CD4-positive, CD25-positive, alpha-beta regulatory T cell (primary cell): ENCODE results near the gene ABCA7. TPM values are rescaled to one million over a fixed set of nuclear protein-coding genes. Genes with fewer than 3 reads are reported as not detected.

Experiments
- ATAC-seq, 2 donors: fragments of 150-1000 bp; cut with Tn5 transposase; one replicate each; pipeline ENCODE4 v1.10.0; 2021; ENCODE audit warnings: low read depth in 2 of 2, moderate number of reproducible peaks in 2 of 2, moderate library complexity in 1 of 2
- DNase-seq, 3 donors: peaks; one replicate each; pipeline versions ENCODE4 v3.0.0 to v3.0.0-alpha.2; 2012 to 2022; ENCODE audit warnings: mixed read lengths in 1 of 3
- H3K27ac ChIP-seq: one replicate; pipeline ENCODE4 v1.7.0; 2013; ENCODE audit warnings: mild to moderate bottlenecking, low read length; ENCODE audit not compliant: insufficient read depth, poor library complexity, severe bottlenecking
- H3K27me3 ChIP-seq: one replicate; pipeline ENCODE4 v1.7.0; 2013; ENCODE audit warnings: low read length; ENCODE audit not compliant: control insufficient read depth, insufficient read depth
- H3K36me3 ChIP-seq: one replicate; pipeline ENCODE4 v1.7.0; 2013; ENCODE audit warnings: mild to moderate bottlenecking, low read length, moderate library complexity; ENCODE audit not compliant: control insufficient read depth, insufficient read depth
- H3K4me1 ChIP-seq: 2 replicates; pipeline ENCODE4 v1.7.0; 2013; ENCODE audit warnings: mild to moderate bottlenecking, low read length; ENCODE audit not compliant: insufficient read depth, control insufficient read depth, poor library complexity, severe bottlenecking
- H3K4me3 ChIP-seq: one replicate; pipeline ENCODE4 v1.7.0; 2013; ENCODE audit warnings: low read depth, mild to moderate bottlenecking, low read length, moderate library complexity
- H3K9me3 ChIP-seq, 2 experiments: 1 replicate in 1 of 2; 2 replicates in 1 of 2; pipeline ENCODE4 v1.7.0; 2013; ENCODE audit warnings: low read length in 2 of 2, mild to moderate bottlenecking in 1 of 2, moderate library complexity in 1 of 2; ENCODE audit not compliant: control insufficient read depth in 2 of 2
- H3K27ac Mint-ChIP-seq, 3 donors: one replicate each; pipeline ENCODE4 v1.8.0; 2020 to 2022; ENCODE audit warnings: mild to moderate bottlenecking in 3 of 3, mixed read lengths in 3 of 3, moderate library complexity in 2 of 3
- H3K27me3 Mint-ChIP-seq: one replicate; pipeline ENCODE4 v1.8.0; 2022; ENCODE audit warnings: mild to moderate bottlenecking, mixed read lengths
- H3K36me3 Mint-ChIP-seq: one replicate; pipeline ENCODE4 v1.8.0; 2020; ENCODE audit warnings: mixed read lengths
- H3K4me1 Mint-ChIP-seq, 4 donors: one replicate each; pipeline ENCODE4 v1.8.0; 2020 to 2022; ENCODE audit warnings: mixed read lengths in 4 of 4, mild to moderate bottlenecking in 1 of 4
- H3K4me3 Mint-ChIP-seq, 4 donors: one replicate each; pipeline ENCODE4 v1.8.0; 2020 to 2022; ENCODE audit warnings: mild to moderate bottlenecking in 4 of 4, mixed read lengths in 4 of 4, moderate library complexity in 3 of 4
- H3K9me3 Mint-ChIP-seq, 7 donors: one replicate each; pipeline ENCODE4 v1.8.0; 2020 to 2022; ENCODE audit warnings: mixed read lengths in 7 of 7, mild to moderate bottlenecking in 3 of 7, moderate library complexity in 2 of 7
- polyA plus RNA-seq, 4 donors: library from polyadenylated mRNA; unstranded; fragments of 300-500 nt; fragmentation: Illumina TruSeq; gene quantifications; one replicate each; pipeline ENCODE4 v1.2.3, GENCODE V29; 2021
- total RNA-seq: library from RNA; stranded (reverse); gene quantifications from one replicate; pipeline ENCODE4 v1.2.3, GENCODE V29; 2022

ABCA7 gene
- total and polyA plus RNA-seq, 5 donors from 2014 or later: 3.4 to 161 (median 7.0) TPM

GRCh38 chr19:1098177-1099051, 58.5 kb downstream of the ABCA7 start:
- Mint-ChIP-seq H3K9me3 (peaks cover 0 to 4% (median 0%) of the 10 kb centered on the region in 7 donors), H3K36me3 (no peaks in the 10 kb centered on the region), H3K27me3 (peaks cover 6% of the 10 kb centered on the region), H3K4me1 (peaks cover 4 to 66% (median 22%) of the 10 kb centered on the region in 4 donors), H3K4me3 (peak overlapping the region in 1 of 4 donors; percentile 16), H3K27ac (no peak overlapping the region)
- no peaks in the 10 kb centered on the region for H3K36me3 ChIP-seq
- no peak overlapping the region for H3K27ac ChIP-seq
- H3K4me3 ChIP-seq: no peak overlapping the region
- peaks cover 59% of the 10 kb centered on the region for H3K4me1 ChIP-seq
- H3K9me3 ChIP-seq: no peaks in the 10 kb centered on the region
- ATAC-seq: no peak
- DNase-seq: no peak
- no peaks in the 10 kb centered on the region for H3K27me3 ChIP-seq

- Mint-ChIP-seq H3K27ac (peak overlapping the region in 2 of 3 donors; percentile 55 to 79), H3K9me3 (peaks cover 0 to 4% (median 0%) of the 10 kb centered on the region in 7 donors), H3K36me3 (no peaks in the 10 kb centered on the region), H3K4me3 (peak overlapping the region in 1 of 4 donors; percentile 65), H3K27me3 (no peaks in the 10 kb centered on the region), H3K4me1 (peaks cover 0 to 51% (median 13%) of the 10 kb centered on the region in 4 donors)
- peak overlapping the region; percentile 15 for H3K27ac ChIP-seq
- H3K36me3 ChIP-seq: no peaks in the 10 kb centered on the region
- DNase-seq: no peak
- H3K4me1 ChIP-seq: peaks cover 48% of the 10 kb centered on the region
- no peak for ATAC-seq
- no peaks in the 10 kb centered on the region for H3K9me3 ChIP-seq
- H3K27me3 ChIP-seq: no peaks in the 10 kb centered on the region
- no peak overlapping the region for H3K4me3 ChIP-seq
Measured at GRCh38 chr19:1101337-1101698, 61.4 kb downstream of the ABCA7 start.

GRCh38 chr19:1102407-1103131, 62.7 kb downstream of the ABCA7 start:
- peak overlapping the region; percentile 79 to 93 (median 90) for H3K27ac Mint-ChIP-seq
- H3K4me1 Mint-ChIP-seq: peaks cover 0 to 54% (median 12%) of the 10 kb centered on the region in 4 donors
- peaks cover 3% of the 10 kb centered on the region for H3K36me3 ChIP-seq
- no peaks in the 10 kb centered on the region for H3K9me3 ChIP-seq
- DNase-seq: peak in 1 of 3 donors; percentile 49
- H3K4me3 Mint-ChIP-seq: peak overlapping the region; percentile 59 to 92 (median 78)
- H3K27me3 Mint-ChIP-seq: no peaks in the 10 kb centered on the region
- H3K4me3 ChIP-seq: no peak overlapping the region
- no peaks in the 10 kb centered on the region for H3K27me3 ChIP-seq
- no peak for ATAC-seq
- no peaks in the 10 kb centered on the region for H3K36me3 Mint-ChIP-seq
- peaks cover 45% of the 10 kb centered on the region for H3K4me1 ChIP-seq
- peaks cover 0 to 4% (median 0%) of the 10 kb centered on the region in 7 donors for H3K9me3 Mint-ChIP-seq
- peak overlapping the region; percentile 98 for H3K27ac ChIP-seq

- ATAC-seq: no peak
- peaks cover 3% of the 10 kb centered on the region for H3K36me3 ChIP-seq
- Mint-ChIP-seq H3K27me3 (no peaks in the 10 kb centered on the region), H3K9me3 (peaks cover 0 to 3% (median 0%) of the 10 kb centered on the region in 7 donors), H3K4me1 (peaks cover 0 to 50% (median 12%) of the 10 kb centered on the region in 4 donors), H3K27ac (peak overlapping the region; percentile 66 to 93 (median 90)), H3K36me3 (no peaks in the 10 kb centered on the region), H3K4me3 (peak overlapping the region; percentile 74 to 92 (median 85))
- H3K27ac ChIP-seq: peak overlapping the region; percentile 98
- no peaks in the 10 kb centered on the region for H3K27me3 ChIP-seq
- H3K4me1 ChIP-seq: peaks cover 45% of the 10 kb centered on the region
- no peak for DNase-seq
- no peaks in the 10 kb centered on the region for H3K9me3 ChIP-seq
- no peak overlapping the region for H3K4me3 ChIP-seq
Measured at GRCh38 chr19:1103132-1103707, 63.3 kb downstream of the ABCA7 start.

GRCh38 chr19:1103708-1104310, 63.9 kb downstream of the ABCA7 start, which contains the start of gene GPX4:
TSS of gene GPX4 (plus strand) at chr19:1103994. CDS start at chr19:1104044, 50 bp downstream.
- H3K36me3 Mint-ChIP-seq: no peaks in the 10 kb centered on the region

GRCh38 chr19:1104311-1105007, 64.6 kb downstream of the ABCA7 start:
- H3K4me1 ChIP-seq: peaks cover 39% of the 10 kb centered on the region
- DNase-seq: peak; percentile 68 to 76 (median 71)
- peaks cover 3% of the 10 kb centered on the region for H3K36me3 ChIP-seq
- Mint-ChIP-seq H3K27me3 (no peaks in the 10 kb centered on the region), H3K9me3 (peaks cover 0 to 2% (median 0%) of the 10 kb centered on the region in 7 donors), H3K36me3 (no peaks in the 10 kb centered on the region), H3K4me1 (peaks cover 0 to 43% (median 11%) of the 10 kb centered on the region in 4 donors), H3K27ac (peak overlapping the region in 2 of 3 donors; percentile 25 to 29), H3K4me3 (peak overlapping the region; percentile 49 to 91 (median 78))
- peak overlapping the region; percentile 37 for H3K4me3 ChIP-seq
- peak overlapping the region; percentile 98 for H3K27ac ChIP-seq
- no peaks in the 10 kb centered on the region for H3K27me3 ChIP-seq
- H3K9me3 ChIP-seq: no peaks in the 10 kb centered on the region
- ATAC-seq: peak; percentile 33

More at GRCh38 chr19:1103708-1104310, 63.9 kb downstream of the ABCA7 start, which contains the start of gene GPX4:
- H3K9me3 ChIP-seq: no peaks in the 10 kb centered on the region
- H3K4me3 ChIP-seq: peak within 1 kb of the TSS; percentile 37
- peak within 1 kb of the TSS; percentile 98 for H3K27ac ChIP-seq
- Mint-ChIP-seq H3K4me1 (peaks cover 0 to 47% (median 11%) of the 10 kb centered on the region in 4 donors), H3K27ac (peak within 1 kb of the TSS; percentile 66 to 93 (median 90)), H3K27me3 (no peaks in the 10 kb centered on the region), H3K9me3 (peaks cover 0 to 3% (median 0%) of the 10 kb centered on the region in 7 donors), H3K4me3 (peak within 1 kb of the TSS; percentile 77 to 92 (median 88))
- DNase-seq: peak; percentile 97 to 99 (median 98)
- peaks cover 45% of the 10 kb centered on the region for H3K4me1 ChIP-seq
- peak; percentile 86 to 88 for ATAC-seq
- H3K36me3 ChIP-seq: peaks cover 3% of the 10 kb centered on the region
- no peaks in the 10 kb centered on the region for H3K27me3 ChIP-seq
